Skeletal muscle satellite cell (primary cell): Measurements from ENCODE around the gene KIAA0586.
"Not testable (repeated sequence)": the region's sequence is repeated elsewhere in the genome, so short reads cannot be mapped to it uniquely, and the experiment has no call there.

Experiments
- H3K27me3 ChIP-seq: 2 replicates; pipeline ENCODE4 v1.7.0; 2013; ENCODE audit warnings: low read length; ENCODE audit not compliant: control insufficient read depth, insufficient read depth
- H3K36me3 ChIP-seq: 2 replicates; pipeline ENCODE4 v1.7.0; 2013; ENCODE audit warnings: mild to moderate bottlenecking, control low read depth, low read length; ENCODE audit not compliant: insufficient read depth
- H3K4me1 ChIP-seq: 2 replicates; pipeline ENCODE4 v1.7.0; 2013; ENCODE audit warnings: low read length; ENCODE audit not compliant: control insufficient read depth, insufficient read depth
- H3K4me2 ChIP-seq: 2 replicates; pipeline ENCODE4 v1.7.0; 2013; ENCODE audit warnings: mild to moderate bottlenecking, low read length
- H3K4me3 ChIP-seq: 2 replicates; pipeline ENCODE4 v1.7.0; 2013; ENCODE audit warnings: low read length
- H3K9ac ChIP-seq: 2 replicates; pipeline ENCODE4 v1.7.0; 2013; ENCODE audit warnings: mild to moderate bottlenecking, low read depth, low read length, moderate library complexity
- H3K9me3 ChIP-seq: replicated peaks from 2 replicates; pipeline ENCODE4 v1.7.0; 2013; ENCODE audit warnings: mild to moderate bottlenecking, control low read depth, low read length

Gene KIAA0586

GRCh38 chr14:58572473-58572853 is 144.9 kb downstream of the KIAA0586 start:
- Histone ChIP-seq H3K4me1 (no peaks in the 10 kb centered on the region), H3K9ac (no peak overlapping the region), H3K36me3 (no peaks in the 10 kb centered on the region), H3K4me2 (no peak overlapping the region), H3K9me3 (no peaks in the 10 kb centered on the region), H3K27me3 (no peaks in the 10 kb centered on the region), H3K4me3 (no peak overlapping the region)

- H3K4me2 ChIP-seq: no peak overlapping the region
- H3K36me3 ChIP-seq: no peaks in the 10 kb centered on the region
Observed at GRCh38 chr14:58572863-58573262, 145.3 kb downstream of the KIAA0586 start.

DNA sequence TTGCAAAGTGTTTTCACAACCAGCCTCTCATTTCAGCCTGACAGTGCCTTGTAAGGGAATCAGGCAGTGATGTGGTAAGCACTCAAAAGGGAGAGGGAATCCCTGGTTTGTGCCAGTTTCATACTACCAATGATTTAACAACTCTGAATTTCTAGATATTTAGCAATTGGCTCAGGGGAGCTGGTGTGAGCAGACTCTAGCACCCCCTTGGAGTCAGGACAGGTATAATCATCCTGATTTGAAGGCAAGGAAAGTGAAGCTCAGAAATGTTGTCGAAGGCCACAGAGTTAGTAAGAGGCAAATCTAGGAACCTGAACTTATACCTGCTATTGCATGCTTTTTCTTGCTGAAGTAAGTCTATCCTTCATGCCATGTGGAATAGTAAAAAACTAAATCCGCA is 147.1 kb downstream of the KIAA0586 start:
- no peak overlapping the region for H3K4me2 ChIP-seq
- no peaks in the 10 kb centered on the region for H3K9me3 ChIP-seq
- no peaks in the 10 kb centered on the region for H3K4me1 ChIP-seq
- H3K36me3 ChIP-seq: no peaks in the 10 kb centered on the region
- no peaks in the 10 kb centered on the region for H3K27me3 ChIP-seq
- no peak overlapping the region for H3K9ac ChIP-seq
- no peak overlapping the region for H3K4me3 ChIP-seq

More at GRCh38 chr14:58572863-58573262, 145.3 kb downstream of the KIAA0586 start:
- Histone ChIP-seq H3K9ac (no peak overlapping the region), H3K9me3 (no peaks in the 10 kb centered on the region), H3K27me3 (no peaks in the 10 kb centered on the region), H3K4me3 (no peak overlapping the region), H3K4me1 (no peaks in the 10 kb centered on the region)

DNA sequence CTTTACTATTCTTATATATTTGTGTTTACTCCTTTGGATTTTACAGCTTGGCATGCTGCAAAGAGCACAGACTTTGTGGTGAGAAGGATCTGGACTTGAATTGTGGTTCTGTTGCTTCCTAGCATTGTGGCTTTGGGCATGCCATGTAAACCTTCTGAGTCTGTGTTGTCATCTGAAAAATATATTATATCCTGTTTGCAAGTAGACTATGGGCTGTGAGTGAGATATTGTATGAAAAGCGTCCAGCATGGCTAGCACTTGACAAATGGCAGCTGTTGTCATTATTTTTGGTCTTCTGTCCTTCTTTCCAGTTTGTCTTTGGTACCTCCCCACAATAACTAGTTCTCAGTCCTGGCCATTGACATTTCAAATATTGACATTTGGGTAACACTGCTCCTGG is 148.4 kb downstream of the KIAA0586 start:
- H3K9ac ChIP-seq: no peak overlapping the region
- H3K36me3 ChIP-seq: no peaks in the 10 kb centered on the region
- H3K27me3 ChIP-seq: no peaks in the 10 kb centered on the region
- no peak overlapping the region for H3K4me3 ChIP-seq
- no peaks in the 10 kb centered on the region for H3K9me3 ChIP-seq
- H3K4me1 ChIP-seq: no peaks in the 10 kb centered on the region
- H3K4me2 ChIP-seq: no peak overlapping the region

GRCh38 chr14:58580035-58580434 is 152.5 kb downstream of the KIAA0586 start:
- H3K27me3 ChIP-seq, H3K4me2 ChIP-seq, H3K9me3 ChIP-seq, H3K4me1 ChIP-seq, H3K4me3 ChIP-seq, H3K9ac ChIP-seq, H3K36me3 ChIP-seq: not testable (repeated sequence)

DNA sequence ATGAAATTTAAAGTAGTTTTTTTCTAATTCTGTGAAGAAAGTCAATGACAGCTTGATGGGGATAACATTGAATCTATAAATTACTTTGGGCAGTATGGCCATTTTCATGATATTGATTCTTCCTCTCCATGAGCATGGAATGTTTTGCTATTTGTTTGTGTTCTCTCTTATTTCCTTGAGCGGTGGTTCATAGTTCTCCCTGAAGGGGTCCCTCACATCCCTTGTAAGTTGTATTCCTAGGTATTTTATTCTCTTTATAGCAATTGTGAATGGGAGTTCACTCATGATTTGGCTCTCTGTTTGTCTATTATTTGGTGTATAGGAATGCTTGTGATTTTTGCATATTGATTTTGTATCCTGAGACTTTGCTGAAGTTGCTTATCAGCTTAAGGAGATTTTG is 153.9 kb downstream of the KIAA0586 start:
- H3K4me3 ChIP-seq, H3K4me2 ChIP-seq, H3K36me3 ChIP-seq, H3K27me3 ChIP-seq, H3K4me1 ChIP-seq, H3K9me3 ChIP-seq, H3K9ac ChIP-seq: not testable (repeated sequence)

GRCh38 chr14:58584383-58584782 is 156.9 kb downstream of the KIAA0586 start:
- Histone ChIP-seq H3K4me1 (peaks cover 7% of the 10 kb centered on the region), H3K4me2 (no peak overlapping the region), H3K9me3 (no peaks in the 10 kb centered on the region), H3K27me3 (no peaks in the 10 kb centered on the region), H3K36me3 (no peaks in the 10 kb centered on the region), H3K4me3 (no peak overlapping the region), H3K9ac (no peak overlapping the region)

DNA sequence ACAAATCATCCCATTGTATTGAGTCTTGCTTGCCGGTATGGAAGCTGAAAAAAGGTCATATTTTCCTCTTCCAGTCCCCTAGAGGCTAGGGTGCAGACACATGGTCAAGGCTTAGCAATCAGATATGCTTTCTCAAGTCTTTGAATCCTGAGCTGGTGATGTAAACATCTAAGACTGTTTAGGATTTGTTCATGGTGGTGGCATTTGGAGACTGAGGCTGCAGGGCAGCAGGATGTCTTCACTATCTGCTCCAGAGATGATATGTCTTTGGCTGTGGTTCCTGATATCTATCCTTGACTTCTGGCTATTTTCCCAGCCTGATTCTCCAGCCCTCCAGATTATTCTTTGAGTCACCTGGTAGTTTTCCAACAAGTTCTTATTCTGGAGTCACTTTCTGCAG is 159.8 kb downstream of the KIAA0586 start:
- Histone ChIP-seq H3K4me1 (peaks cover 7% of the 10 kb centered on the region), H3K27me3 (no peaks in the 10 kb centered on the region), H3K9ac (no peak overlapping the region), H3K9me3 (no peaks in the 10 kb centered on the region), H3K4me2 (no peak overlapping the region), H3K4me3 (no peak overlapping the region), H3K36me3 (no peaks in the 10 kb centered on the region)

GRCh38 chr14:58588321-58588720 is 160.8 kb downstream of the KIAA0586 start:
- not testable (repeated sequence) for H3K4me3 ChIP-seq, H3K9me3 ChIP-seq, H3K9ac ChIP-seq

GRCh38 chr14:58593977-58594376 is 166.5 kb downstream of the KIAA0586 start:
- Histone ChIP-seq H3K36me3 (no peaks in the 10 kb centered on the region), H3K9ac (no peak overlapping the region), H3K4me3 (no peak overlapping the region), H3K4me1 (no peaks in the 10 kb centered on the region), H3K9me3 (no peaks in the 10 kb centered on the region), H3K4me2 (no peak overlapping the region), H3K27me3 (no peaks in the 10 kb centered on the region)

More at GRCh38 chr14:58588321-58588720, 160.8 kb downstream of the KIAA0586 start:
- H3K36me3 ChIP-seq, H3K27me3 ChIP-seq, H3K4me1 ChIP-seq, H3K4me2 ChIP-seq: not testable (repeated sequence)

DNA sequence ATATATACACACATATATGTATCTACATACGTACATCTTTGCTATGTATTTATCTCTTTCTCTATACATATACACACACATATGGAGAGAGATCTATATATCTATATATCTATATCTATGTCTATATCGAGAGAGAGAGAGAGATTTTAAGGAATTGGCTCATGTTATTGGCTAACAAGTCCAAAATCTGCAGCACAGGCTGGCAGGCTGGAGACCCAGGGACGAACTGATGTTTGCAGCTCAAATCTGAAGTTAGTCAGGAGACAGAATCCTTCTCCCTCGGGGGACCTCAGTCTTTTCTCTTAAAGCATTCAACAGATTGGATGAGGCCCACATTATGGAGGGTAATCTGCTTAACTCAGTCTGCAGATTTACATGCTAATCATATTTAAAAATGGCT is 169.5 kb downstream of the KIAA0586 start:
- Histone ChIP-seq H3K9ac (no peak overlapping the region), H3K4me2 (no peak overlapping the region), H3K4me3 (no peak overlapping the region), H3K4me1 (no peaks in the 10 kb centered on the region), H3K9me3 (no peaks in the 10 kb centered on the region), H3K36me3 (no peaks in the 10 kb centered on the region), H3K27me3 (peaks cover 4% of the 10 kb centered on the region)

- no peaks in the 10 kb centered on the region for H3K36me3 ChIP-seq
- no peak overlapping the region for H3K4me3 ChIP-seq
- H3K4me1 ChIP-seq: no peaks in the 10 kb centered on the region
- H3K4me2 ChIP-seq: no peak overlapping the region
- H3K27me3 ChIP-seq: peaks cover 6% of the 10 kb centered on the region
- no peak overlapping the region for H3K9ac ChIP-seq
- no peaks in the 10 kb centered on the region for H3K9me3 ChIP-seq
Observed at GRCh38 chr14:58598028-58598803, 170.7 kb downstream of the KIAA0586 start.
